Fibroblast of the conjunctiva (primary cell): ENCODE data around the gene TMEM131.
"Not testable (repeated sequence)": the region's sequence is repeated elsewhere in the genome, so short reads cannot be mapped to it uniquely, and the experiment has no call there.

Source experiments
- DNase-seq: peaks from one replicate; pipeline ENCODE4 v3.0.0-alpha.2; 2010; ENCODE audit warnings: low read depth

The TMEM131 gene

GRCh38 chr2:98022067-98022466 lies 26.3 kb upstream of the TMEM131 start:
- not testable (repeated sequence) for DNase-seq

DNA sequence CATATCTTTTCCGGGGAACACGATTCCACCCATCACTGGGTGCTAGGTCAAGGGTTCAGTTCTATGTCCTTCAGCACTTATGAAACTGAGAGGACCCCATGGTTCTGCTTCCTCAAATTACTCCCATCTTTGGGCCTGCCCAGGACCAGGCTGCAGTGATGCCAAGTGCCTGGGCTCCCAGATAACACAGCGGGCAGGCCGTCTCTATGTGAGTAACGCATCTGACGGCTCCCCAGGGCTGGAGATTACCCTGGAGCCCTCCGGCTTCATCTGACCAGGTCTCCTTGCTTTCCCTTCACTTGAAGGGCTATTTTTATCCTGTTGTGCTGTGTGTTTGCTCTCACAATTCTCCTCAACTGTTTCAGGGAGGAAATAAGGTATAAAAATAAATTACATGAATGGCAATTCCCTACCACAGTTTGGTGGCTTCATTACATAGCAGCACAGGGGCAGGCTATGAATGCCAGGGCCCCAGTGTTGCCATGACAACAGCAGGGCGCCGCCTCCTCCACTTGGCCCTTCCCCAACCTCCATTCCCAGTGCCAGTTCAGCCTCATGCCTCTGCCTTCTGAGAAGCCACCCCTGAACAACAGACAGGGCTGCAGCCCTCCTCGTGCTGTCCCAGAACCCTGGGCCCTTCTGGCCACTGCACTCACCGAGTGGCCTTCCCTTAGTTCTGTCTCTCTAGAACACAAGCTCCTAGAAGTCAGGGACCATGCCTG lies 25.4 kb upstream of the TMEM131 start:
- no peak for DNase-seq

GRCh38 chr2:98020516-98020915 lies 24.8 kb upstream of the TMEM131 start:
- DNase-seq = no peak

DNA sequence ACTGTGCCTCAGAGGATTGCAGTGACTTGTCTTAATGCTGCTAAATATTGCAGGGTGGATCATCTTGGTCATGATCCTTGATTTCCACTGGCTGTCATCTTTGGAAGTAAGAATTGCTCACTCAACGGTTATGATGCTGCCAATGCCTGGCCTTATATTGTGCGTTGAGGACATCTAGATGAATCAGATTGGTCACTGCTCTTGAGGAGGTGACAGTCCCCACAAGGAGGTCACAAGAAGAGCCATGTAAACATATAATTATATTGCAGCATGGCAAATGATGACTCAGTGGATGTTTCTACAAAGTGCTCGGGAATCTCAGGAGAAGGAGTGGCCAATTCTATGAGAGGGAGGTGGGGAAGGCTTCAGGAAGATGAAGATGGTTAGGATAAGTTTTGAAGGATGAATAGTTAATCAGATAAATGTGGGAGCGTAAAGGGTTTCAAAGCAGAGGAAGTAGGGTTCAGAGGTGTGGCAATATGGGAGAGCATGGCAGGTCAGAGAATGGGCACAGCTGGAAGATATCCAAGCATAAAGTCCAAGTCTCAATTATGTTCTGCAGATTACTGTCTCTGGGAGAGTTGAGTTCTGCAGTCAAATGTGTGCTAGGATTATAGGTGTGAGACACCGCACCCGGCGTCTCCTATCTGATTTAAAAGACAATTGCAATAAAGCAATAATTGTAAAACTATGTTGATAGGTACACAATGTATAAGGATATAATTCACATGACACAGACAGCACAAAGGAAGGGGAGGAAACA lies 21.3 kb upstream of the TMEM131 start:
- DNase-seq = no peak

DNA sequence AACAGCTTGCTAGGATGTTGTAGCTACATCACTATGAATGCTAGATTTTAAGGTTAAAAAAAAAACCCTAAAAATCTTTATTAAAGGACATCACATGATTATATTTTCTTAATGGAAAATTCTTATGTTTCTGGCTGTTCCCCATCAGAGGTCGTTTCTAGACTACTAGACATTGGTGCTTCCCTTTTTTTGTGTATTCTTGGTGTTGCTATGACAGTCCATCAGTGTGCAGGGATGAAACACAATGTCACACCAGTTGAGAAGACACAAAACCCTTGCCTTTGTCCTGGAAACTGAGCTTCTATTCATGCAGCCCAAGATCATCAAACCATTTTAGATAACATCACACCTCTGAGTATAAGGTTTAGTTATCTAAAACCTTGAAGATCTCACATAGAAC lies 19.9 kb upstream of the TMEM131 start:
- no peak for DNase-seq

DNA sequence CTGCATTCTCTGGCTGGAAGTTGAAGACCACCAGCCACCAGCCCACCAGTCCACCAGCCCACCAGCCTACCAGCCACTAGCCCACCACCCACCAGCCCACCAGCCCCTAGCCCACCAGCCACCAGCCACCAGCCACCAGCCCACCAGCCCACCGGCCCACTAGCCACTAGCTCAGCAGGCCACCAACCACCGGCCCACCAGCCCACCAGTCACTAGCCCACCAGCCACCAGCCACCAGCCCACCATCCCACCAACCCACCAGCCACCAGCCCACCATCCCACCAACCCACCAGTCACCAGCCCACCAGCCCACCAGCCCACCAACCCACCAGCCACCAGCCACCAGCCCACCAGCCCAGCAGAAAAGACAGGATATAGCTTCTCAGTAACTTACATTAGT lies 18.6 kb upstream of the TMEM131 start:
- DNase-seq = no peak

- DNase-seq = no peak
These were observed 17.8 kb upstream of the TMEM131 start for GRCh38 chr2:98013407-98014042.

GRCh38 chr2:98012561-98012991 lies 16.8 kb upstream of the TMEM131 start:
- no peak for DNase-seq

- no peak for DNase-seq
These were observed 14.4 kb upstream of the TMEM131 start for GRCh38 chr2:98009887-98010760.

GRCh38 chr2:98008415-98008814 lies 12.7 kb upstream of the TMEM131 start:
- DNase-seq = no peak

- DNase-seq = no peak
These were observed 10.6 kb upstream of the TMEM131 start for GRCh38 chr2:98006378-98006777.

DNA sequence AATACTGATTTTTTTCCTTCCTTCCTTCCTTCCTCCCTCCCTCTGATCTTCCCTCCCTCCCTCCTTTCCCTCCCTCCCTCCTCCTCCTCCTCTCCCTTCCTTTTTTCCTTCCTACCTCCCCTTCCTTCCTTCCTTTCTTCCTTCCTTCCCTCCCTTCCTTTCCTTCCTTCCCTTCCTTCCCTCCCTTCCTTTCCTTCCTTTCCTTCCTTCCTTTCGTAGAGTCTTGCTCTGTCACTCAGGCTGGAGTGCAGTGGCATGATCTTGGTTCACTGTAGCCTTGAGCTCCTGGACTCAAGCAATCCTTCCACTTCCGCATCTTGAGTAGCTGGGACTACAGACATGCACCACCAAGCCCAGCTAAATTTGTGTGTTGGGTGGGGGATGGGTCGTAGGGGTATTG lies 8.9 kb upstream of the TMEM131 start:
- no peak for DNase-seq

DNA sequence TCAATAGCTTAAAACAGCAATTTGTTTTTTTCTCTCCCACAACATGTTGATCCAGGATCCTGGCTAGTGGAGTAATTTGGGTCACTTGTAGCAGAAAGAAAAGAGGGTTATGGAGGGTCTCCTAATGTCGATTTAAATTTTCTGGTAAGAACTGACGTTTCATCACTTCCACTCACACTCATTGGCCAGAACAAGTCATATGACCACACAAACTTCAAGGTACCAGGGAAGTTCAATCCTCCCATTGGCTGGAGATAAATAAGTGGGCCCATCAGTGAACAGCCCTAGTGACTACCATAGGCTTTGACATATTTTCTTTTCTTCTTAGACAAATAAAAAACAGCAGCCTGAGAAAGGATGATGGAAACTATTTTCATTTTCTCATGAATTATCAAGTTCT lies 8.3 kb upstream of the TMEM131 start:
- DNase-seq = no peak

DNA sequence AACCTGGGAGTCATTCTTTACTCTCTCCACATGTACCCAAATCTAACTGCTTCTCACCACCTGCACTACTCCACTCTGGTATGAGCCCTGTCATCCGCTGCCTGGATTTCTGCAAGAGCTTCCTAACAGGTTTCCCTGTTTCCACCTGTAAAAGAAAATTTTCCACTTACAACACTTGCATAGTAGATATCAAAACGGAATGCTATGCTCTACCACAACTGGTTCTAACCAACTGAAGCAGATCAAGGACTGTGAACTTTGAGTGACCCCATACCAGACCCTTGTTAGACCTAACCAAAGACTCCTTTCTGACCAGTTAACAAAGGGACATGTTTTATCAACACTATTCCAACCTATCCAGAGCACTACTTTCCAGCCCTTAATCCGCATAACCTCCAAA lies 3.8 kb upstream of the TMEM131 start:
- DNase-seq = no peak

DNA sequence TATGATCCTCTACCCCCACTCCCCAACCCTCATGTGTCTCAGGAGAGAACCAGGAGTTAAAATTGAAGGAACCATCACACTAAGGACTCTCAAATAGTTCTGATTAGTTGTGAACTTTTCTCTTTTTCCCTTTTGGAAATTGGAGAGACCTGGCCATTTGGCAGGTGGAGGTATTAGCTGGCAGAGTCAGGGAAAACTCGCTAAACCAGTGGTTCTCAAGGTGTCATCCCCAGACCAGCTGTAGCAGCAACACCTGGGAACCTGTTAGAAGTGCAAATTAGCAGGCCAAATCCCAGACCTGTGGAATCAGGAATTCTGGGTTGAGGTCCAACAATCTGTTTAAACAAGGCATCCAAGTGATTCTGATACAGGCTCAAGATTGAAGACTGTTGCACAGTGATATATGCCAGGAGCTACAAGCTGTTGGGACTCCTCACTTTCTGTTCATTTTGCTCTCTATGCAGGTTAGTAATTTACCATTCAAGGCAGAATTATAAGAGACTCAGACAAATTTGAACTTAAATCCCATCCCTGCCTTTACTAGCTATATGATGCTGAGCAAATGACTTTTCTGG lies 2.8 kb upstream of the TMEM131 start:
- DNase-seq = no peak

GRCh38 chr2:97997784-97998392 lies 2.1 kb upstream of the TMEM131 start:
- DNase-seq = no peak

- no peak for DNase-seq
These were observed 931 bp upstream of the TMEM131 start for GRCh38 chr2:97996679-97997078.

DNA sequence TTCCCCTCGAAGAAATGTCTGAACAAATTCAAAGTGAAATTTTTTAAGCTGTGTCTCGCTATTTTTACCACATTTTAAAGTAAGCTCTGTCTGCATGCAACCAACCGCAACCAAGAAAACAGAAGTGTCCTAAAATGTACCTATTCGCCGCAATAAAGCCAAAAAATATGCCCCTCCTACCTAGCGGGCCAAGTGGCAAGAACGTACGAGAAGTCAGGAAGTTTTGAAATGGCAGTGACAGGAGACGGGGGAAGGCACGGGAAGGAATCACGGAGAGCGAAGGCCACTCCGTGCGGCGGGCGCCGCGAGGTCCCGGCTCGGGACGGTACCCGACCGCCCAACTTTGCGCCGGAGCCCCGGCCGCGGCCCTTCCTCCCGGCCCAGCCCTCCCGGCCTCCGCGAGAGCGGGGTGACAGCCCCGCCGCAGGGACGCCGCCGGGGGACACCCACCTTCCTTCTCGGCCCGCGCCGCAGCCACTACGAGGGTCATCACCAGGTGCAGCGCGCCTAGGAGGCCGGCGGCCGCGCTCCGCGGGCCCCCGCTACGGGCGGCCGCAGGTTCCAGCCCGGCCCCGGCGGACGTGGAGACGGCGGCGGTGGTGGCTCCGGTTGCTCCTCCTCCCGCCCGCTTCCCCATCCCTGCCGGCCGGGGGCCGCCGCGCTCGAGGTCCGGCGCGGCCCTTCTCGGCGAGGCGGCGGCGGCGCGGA lies 568 bp downstream of the TMEM131 start:
- DNase-seq = no peak

DNA sequence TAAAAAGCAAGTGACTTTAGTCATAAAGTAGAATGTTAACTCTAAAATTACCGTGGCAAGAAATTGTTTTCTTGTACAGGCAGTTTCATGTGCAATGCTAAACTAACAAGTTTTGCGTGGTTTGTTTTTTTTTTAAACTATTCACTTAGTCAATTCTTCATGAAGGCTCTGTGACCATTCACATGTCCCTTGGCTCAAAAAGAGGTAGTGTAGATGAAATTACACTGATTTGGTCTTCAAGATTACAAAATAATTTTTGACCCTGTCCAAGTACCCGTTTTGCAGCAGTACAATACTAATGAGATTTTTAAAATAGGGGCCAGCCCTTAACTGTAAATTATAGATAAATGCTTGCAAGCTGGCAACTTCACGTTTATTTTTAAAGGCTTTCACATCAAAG lies 1.3 kb downstream of the TMEM131 start:
- DNase-seq = no peak

- no peak for DNase-seq
These were observed 1.8 kb downstream of the TMEM131 start for GRCh38 chr2:97993926-97994325.
